Activated CD4-positive, alpha-beta T cell treated with anti-CD3 and anti-CD28 coated beads, Interleukin-2, amount 10 ng/mL, durations not matched to agents 7 days and 5 days (primary cell): ENCODE results near the gene SHF. TPM values are rescaled to one million over a fixed set of nuclear protein-coding genes. Genes with fewer than 3 reads are reported as not detected.
"Not testable (repeated sequence)": the region's sequence is repeated elsewhere in the genome, so short reads cannot be mapped to it uniquely, and the experiment has no call there.

ENCODE experiments used
- CTCF ChIA-PET: fragments of 350-600 bp; sonication (Branson Sonifier 250); formaldehyde crosslinking; loops from one replicate; lab custom pipeline; 2021; ENCODE audit warnings: antibody characterized with exemption; lab: Charles Lee
- POLR2A ChIA-PET: fragments of 350-600 bp; sonication (Branson Sonifier 250); formaldehyde crosslinking; loops from one replicate; lab custom pipeline; 2021; ENCODE audit warnings: antibody characterized with exemption; lab: Charles Lee
- DNase-seq: peaks from one replicate; pipeline ENCODE4 v3.0.0-alpha.2; 2020
- H3K27ac Mint-ChIP-seq: one replicate; pipeline ENCODE4 v1.8.0; 2021; ENCODE audit warnings: mild to moderate bottlenecking, moderate library complexity, mixed read lengths
- H3K27me3 Mint-ChIP-seq: one replicate; pipeline ENCODE4 v1.8.0; 2021; ENCODE audit warnings: mixed read lengths
- H3K36me3 Mint-ChIP-seq: one replicate; pipeline ENCODE4 v1.8.0; 2021; ENCODE audit warnings: low read depth, mixed read lengths
- H3K4me1 Mint-ChIP-seq: one replicate; pipeline ENCODE4 v1.8.0; 2021; ENCODE audit warnings: mixed read lengths
- H3K4me3 Mint-ChIP-seq: one replicate; pipeline ENCODE4 v1.8.0; 2021; ENCODE audit warnings: mild to moderate bottlenecking, moderate library complexity, mixed read lengths
- H3K9me3 Mint-ChIP-seq: one replicate; pipeline ENCODE4 v1.8.0; 2021; ENCODE audit warnings: mixed read lengths
- total RNA-seq, 2 experiments: library from RNA; stranded (reverse); gene quantifications; one replicate each; pipeline ENCODE4 v1.2.3, GENCODE V29; 2021

Gene SHF
- total RNA-seq = under 1 TPM; 0.79 to 0.92 TPM

- DNase-seq = peak; percentile 39
- Mint-ChIP-seq H3K36me3 (no peaks in the 10 kb centered on the region), H3K4me3 (peak within 1 kb of the TSS; percentile 74), H3K4me1 (peaks cover 12% of the 10 kb centered on the region), H3K27ac (peak within 1 kb of the TSS; percentile 73), H3K9me3 (no peaks in the 10 kb centered on the region), H3K27me3 (peaks cover 22% of the 10 kb centered on the region)
- ChIA-PET POLR2A (interaction anchor here (0.9 kb wide), 1 partner anchor 13 kb away, joined by 3 read pairs; no protein-coding TSS in a partner anchor), CTCF (interaction anchor here (0.6 to 1.8 kb wide), 4 partner anchors 12 to 72 kb away, joined by 3 to 5 read pairs (median 4); no protein-coding TSS in a partner anchor)
Measured at GRCh38 chr15:45187894-45188830, at the start of gene SHF. Gene SHF, minus strand, starts transcription at chr15:45187966. Its CDS starts 15 bp downstream, at chr15:45187951.

- H3K27me3 Mint-ChIP-seq, DNase-seq, CTCF ChIA-PET, H3K4me3 Mint-ChIP-seq, H3K4me1 Mint-ChIP-seq, H3K27ac Mint-ChIP-seq, POLR2A ChIA-PET, H3K36me3 Mint-ChIP-seq: not testable (repeated sequence)
- H3K9me3 Mint-ChIP-seq = peaks cover 35% of the 10 kb centered on the region
Measured at GRCh38 chr15:45236806-45237205, 49.0 kb upstream of the SHF start.

- H3K4me1 Mint-ChIP-seq = no peaks in the 10 kb centered on the region
- no peaks in the 10 kb centered on the region for H3K36me3 Mint-ChIP-seq
Measured at GRCh38 chr15:45234562-45235235, 46.9 kb upstream of the SHF start.

GRCh38 chr15:45231864-45232562 is 44.2 kb upstream of the SHF start:
- no peak overlapping the region for H3K27ac Mint-ChIP-seq
- no peaks in the 10 kb centered on the region for H3K27me3 Mint-ChIP-seq
- peaks cover 12% of the 10 kb centered on the region for H3K9me3 Mint-ChIP-seq
- ChIA-PET POLR2A (no interaction called here), CTCF (no interaction called here)
- no peak for DNase-seq
- no peaks in the 10 kb centered on the region for H3K36me3 Mint-ChIP-seq
- no peak overlapping the region for H3K4me3 Mint-ChIP-seq
- H3K4me1 Mint-ChIP-seq = no peaks in the 10 kb centered on the region

More at GRCh38 chr15:45234562-45235235, 46.9 kb upstream of the SHF start:
- ChIA-PET POLR2A (no interaction called here), CTCF (no interaction called here)
- Mint-ChIP-seq H3K27ac (no peak overlapping the region), H3K27me3 (peaks cover 2% of the 10 kb centered on the region), H3K4me3 (no peak overlapping the region), H3K9me3 (peaks cover 20% of the 10 kb centered on the region)
- DNase-seq = no peak

GRCh38 chr15:45231132-45231531 is 43.4 kb upstream of the SHF start:
- POLR2A ChIA-PET = no interaction called here

GRCh38 chr15:45230245-45230965 is 42.6 kb upstream of the SHF start:
- no peak overlapping the region for H3K4me3 Mint-ChIP-seq
- CTCF ChIA-PET = no interaction called here
- no peaks in the 10 kb centered on the region for H3K4me1 Mint-ChIP-seq
- H3K27ac Mint-ChIP-seq = no peak overlapping the region
- H3K27me3 Mint-ChIP-seq = no peaks in the 10 kb centered on the region
- peaks cover 10% of the 10 kb centered on the region for H3K9me3 Mint-ChIP-seq
- no peaks in the 10 kb centered on the region for H3K36me3 Mint-ChIP-seq
- POLR2A ChIA-PET = no interaction called here
- DNase-seq = no peak

More at GRCh38 chr15:45231132-45231531, 43.4 kb upstream of the SHF start:
- no peak for DNase-seq
- H3K9me3 Mint-ChIP-seq = peaks cover 12% of the 10 kb centered on the region
- CTCF ChIA-PET = no interaction called here
- H3K4me1 Mint-ChIP-seq = no peaks in the 10 kb centered on the region
- H3K36me3 Mint-ChIP-seq = no peaks in the 10 kb centered on the region
- H3K27me3 Mint-ChIP-seq = no peaks in the 10 kb centered on the region
- no peak overlapping the region for H3K4me3 Mint-ChIP-seq
- no peak overlapping the region for H3K27ac Mint-ChIP-seq

GRCh38 chr15:45228931-45229330 is 41.2 kb upstream of the SHF start:
- Mint-ChIP-seq H3K27me3 (peaks cover under 1% of the 10 kb centered on the region), H3K36me3 (no peaks in the 10 kb centered on the region), H3K27ac (no peak overlapping the region), H3K9me3 (no peaks in the 10 kb centered on the region), H3K4me1 (no peaks in the 10 kb centered on the region), H3K4me3 (no peak overlapping the region)
- ChIA-PET POLR2A (no interaction called here), CTCF (no interaction called here)
- no peak for DNase-seq

- Mint-ChIP-seq H3K4me3 (no peak overlapping the region), H3K4me1 (no peaks in the 10 kb centered on the region), H3K9me3 (no peaks in the 10 kb centered on the region), H3K27me3 (peaks cover 19% of the 10 kb centered on the region), H3K36me3 (no peaks in the 10 kb centered on the region), H3K27ac (no peak overlapping the region)
- ChIA-PET CTCF (interaction anchor here (0.6 kb wide), 1 partner anchor 1160 kb away, joined by 3 read pairs; no protein-coding TSS in a partner anchor), POLR2A (no interaction called here)
- no peak for DNase-seq
Measured at GRCh38 chr15:45225506-45226273, 37.9 kb upstream of the SHF start.

- no peak for DNase-seq
- Mint-ChIP-seq H3K4me1 (no peaks in the 10 kb centered on the region), H3K4me3 (no peak overlapping the region), H3K27ac (no peak overlapping the region), H3K9me3 (no peaks in the 10 kb centered on the region), H3K27me3 (peaks cover 26% of the 10 kb centered on the region), H3K36me3 (no peaks in the 10 kb centered on the region)
- ChIA-PET POLR2A (no interaction called here), CTCF (interaction anchor here (0.5 kb wide), 1 partner anchor 55 kb away, joined by 3 read pairs; no protein-coding TSS in a partner anchor)
Measured at GRCh38 chr15:45224621-45225217, 37.0 kb upstream of the SHF start.

GRCh38 chr15:45221967-45222366 is 34.2 kb upstream of the SHF start:
- Mint-ChIP-seq H3K36me3 (no peaks in the 10 kb centered on the region), H3K4me1 (no peaks in the 10 kb centered on the region), H3K27me3 (peaks cover 26% of the 10 kb centered on the region), H3K4me3 (no peak overlapping the region), H3K9me3 (no peaks in the 10 kb centered on the region), H3K27ac (no peak overlapping the region)
- no peak for DNase-seq
- ChIA-PET POLR2A (no interaction called here), CTCF (interaction anchor here (0.8 kb wide), 1 partner anchor 17 kb away, joined by 3 read pairs; no protein-coding TSS in a partner anchor)

- Mint-ChIP-seq H3K27ac (no peak overlapping the region), H3K9me3 (no peaks in the 10 kb centered on the region), H3K4me3 (no peak overlapping the region), H3K4me1 (no peaks in the 10 kb centered on the region), H3K27me3 (peaks cover 26% of the 10 kb centered on the region), H3K36me3 (no peaks in the 10 kb centered on the region)
- CTCF ChIA-PET = interaction anchor here (0.8 kb wide), 1 partner anchor 16 kb away, joined by 3 read pairs; no protein-coding TSS in a partner anchor
- POLR2A ChIA-PET = no interaction called here
- no peak for DNase-seq
Measured at GRCh38 chr15:45221053-45221599, 33.4 kb upstream of the SHF start.
